OCI-LY3 (cell line): ENCODE results near the gene UGT1A9.

Experiments used
- CTCF ChIP-seq: fragments of 200-600, 300-600 bp; sonication (generic); IDR thresholded peaks from 2 replicates; pipeline ENCODE4 v1.5.1; 2014; ENCODE audit warnings: antibody characterized with exemption, low read length, low read depth
- EZH2phosphoT487 ChIP-seq: fragments of 200-600 bp; shearing (Covaris generic); IDR thresholded peaks from 2 replicates; pipeline ENCODE4 v1.6.1; 2018; ENCODE audit warnings: antibody characterized with exemption, mixed run types, low read depth

GRCh38 chr2:233643128-233643527 lies 28.6 kb upstream of the UGT1A9 start:
- TF ChIP-seq CTCF (0 out of 2 replicates have a peak, but pooled peaks have one; percentile 8), EZH2phosphoT487 (no peak)
